ENCODE measurements around the gene HUNK. TPM values are rescaled to one million over a fixed set of nuclear protein-coding genes. Genes with fewer than 3 reads are reported as not detected.

Gene HUNK
- total RNA-seq, 4 donors from 2014 or later, result 0.42 to 3.2 (median 1.0) TPM

DNA sequence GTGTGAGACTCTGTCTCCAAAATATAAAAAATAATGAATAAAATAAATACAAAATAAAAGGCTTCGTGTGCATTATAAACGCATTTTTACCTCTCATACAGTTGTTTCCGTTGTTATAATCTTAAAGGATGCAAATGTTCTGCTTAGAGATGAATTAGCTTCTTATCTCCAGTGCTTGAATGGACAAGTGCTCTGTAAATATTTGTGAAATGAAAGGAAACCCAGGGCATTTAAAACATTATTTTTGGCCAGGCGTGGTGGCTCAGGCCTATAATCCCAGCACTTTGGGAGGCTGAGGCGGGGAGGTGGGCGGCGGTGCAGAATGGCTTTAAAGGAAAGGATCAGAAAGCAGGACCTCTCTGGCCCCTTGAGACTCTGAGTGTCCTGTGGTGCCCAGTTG is 94.5 kb downstream of the HUNK start:
- Histone ChIP-seq H3K27ac (replicated peaks in 1 of 4) (no peak overlapping the region), H3K36me3 (no peaks in the 10 kb centered on the region), H3K4me1 (no peaks in the 10 kb centered on the region), H3K27me3 (no peaks in the 10 kb centered on the region), H3K9me3 (no peaks in the 10 kb centered on the region), H3K4me3 (no peak overlapping the region)
- intact Hi-C loops (cut with DNase I), result no loop called here
- no peak for TF ChIP-seq EP300 (IDR thresholded peaks at IDR 0.05)
- TF ChIP-seq POLR2AphosphoS5 (IDR thresholded peaks at IDR 0.05), result no peak
- no peak for TF ChIP-seq POLR2A (IDR thresholded peaks at IDR 0.05; ENCODE audit: low read depth)
- TF ChIP-seq, protein P1, sequence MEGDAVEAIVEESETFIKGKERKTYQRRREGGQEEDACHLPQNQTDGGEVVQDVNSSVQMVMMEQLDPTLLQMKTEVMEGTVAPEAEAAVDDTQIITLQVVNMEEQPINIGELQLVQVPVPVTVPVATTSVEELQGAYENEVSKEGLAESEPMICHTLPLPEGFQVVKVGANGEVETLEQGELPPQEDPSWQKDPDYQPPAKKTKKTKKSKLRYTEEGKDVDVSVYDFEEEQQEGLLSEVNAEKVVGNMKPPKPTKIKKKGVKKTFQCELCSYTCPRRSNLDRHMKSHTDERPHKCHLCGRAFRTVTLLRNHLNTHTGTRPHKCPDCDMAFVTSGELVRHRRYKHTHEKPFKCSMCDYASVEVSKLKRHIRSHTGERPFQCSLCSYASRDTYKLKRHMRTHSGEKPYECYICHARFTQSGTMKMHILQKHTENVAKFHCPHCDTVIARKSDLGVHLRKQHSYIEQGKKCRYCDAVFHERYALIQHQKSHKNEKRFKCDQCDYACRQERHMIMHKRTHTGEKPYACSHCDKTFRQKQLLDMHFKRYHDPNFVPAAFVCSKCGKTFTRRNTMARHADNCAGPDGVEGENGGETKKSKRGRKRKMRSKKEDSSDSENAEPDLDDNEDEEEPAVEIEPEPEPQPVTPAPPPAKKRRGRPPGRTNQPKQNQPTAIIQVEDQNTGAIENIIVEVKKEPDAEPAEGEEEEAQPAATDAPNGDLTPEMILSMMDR (IDR thresholded peaks at IDR 0.05), result no peak
- no peak for DNase-seq (ENCODE audit: extremely low spot score)
- WGBS, result 86% methylated on average over 7 of the region's 7 CpGs

DNA sequence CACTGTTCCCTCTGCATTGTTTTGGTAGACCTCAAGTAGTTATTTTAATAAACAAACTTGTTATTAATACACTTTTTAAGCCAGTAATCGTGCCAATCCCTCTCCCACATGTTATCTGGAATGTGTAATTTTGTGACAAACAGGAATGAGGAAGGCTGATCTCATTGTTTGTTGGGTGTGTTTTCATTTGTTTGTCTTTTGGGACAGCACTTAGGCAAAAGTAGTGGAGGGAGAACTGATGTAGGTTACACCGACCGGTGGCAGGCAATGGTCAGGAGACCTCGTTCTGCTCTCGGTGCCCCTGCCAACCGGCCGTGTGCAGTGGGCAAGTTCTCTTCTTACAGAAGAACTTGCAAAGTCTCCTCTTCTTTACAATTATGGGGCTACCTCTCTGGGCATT is 99.8 kb downstream of the HUNK start:
- intact Hi-C loops (cut with DNase I), result no loop called here
- Histone ChIP-seq H3K4me1 (no peaks in the 10 kb centered on the region), H3K27ac (replicated peaks in 1 of 4) (no peak overlapping the region), H3K27me3 (no peaks in the 10 kb centered on the region), H3K4me3 (no peak overlapping the region), H3K9me3 (no peaks in the 10 kb centered on the region), H3K36me3 (no peaks in the 10 kb centered on the region)
- no peak for DNase-seq (ENCODE audit: extremely low spot score)
- WGBS, result 97% methylated on average over 7 of the region's 7 CpGs
- TF ChIP-seq, protein P1 (IDR thresholded peaks at IDR 0.05), result no peak
- TF ChIP-seq EP300 (IDR thresholded peaks at IDR 0.05), result no peak
- TF ChIP-seq POLR2AphosphoS5 (IDR thresholded peaks at IDR 0.05), result no peak
- TF ChIP-seq POLR2A (IDR thresholded peaks at IDR 0.05; ENCODE audit: low read depth), result no peak

DNA sequence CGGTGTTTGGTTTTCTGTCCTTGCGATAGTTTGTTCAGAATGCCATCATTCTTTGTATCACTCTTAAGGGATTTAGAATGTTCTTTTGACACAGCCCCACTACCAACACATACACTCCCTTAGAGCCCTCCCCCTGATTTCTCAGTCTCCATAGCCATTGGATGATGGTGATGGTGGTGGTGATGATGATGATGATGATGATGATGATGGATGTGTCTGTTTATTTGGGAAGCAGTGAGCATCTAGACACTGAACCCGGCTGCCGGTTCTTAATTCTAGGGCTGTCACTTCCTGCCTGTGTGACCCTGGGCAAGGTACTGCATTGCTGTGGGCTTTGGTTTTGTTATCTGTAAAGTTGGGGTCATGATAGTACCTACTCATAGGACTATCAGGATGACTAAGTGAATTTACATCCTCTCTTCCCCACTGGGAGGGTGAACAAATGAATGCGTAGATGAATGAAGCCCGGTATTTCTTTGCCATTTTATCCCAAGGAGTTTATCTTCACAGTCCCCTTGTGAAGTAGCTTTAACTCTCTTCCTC is 100.7 kb downstream of the HUNK start:
- Histone ChIP-seq H3K4me1 (no peaks in the 10 kb centered on the region), H3K27ac (replicated peaks in 1 of 4) (no peak overlapping the region), H3K36me3 (no peaks in the 10 kb centered on the region), H3K9me3 (no peaks in the 10 kb centered on the region), H3K4me3 (no peak overlapping the region), H3K27me3 (no peaks in the 10 kb centered on the region)
- no peak for DNase-seq (ENCODE audit: extremely low spot score)
- TF ChIP-seq, protein P1 (IDR thresholded peaks at IDR 0.05), result no peak
- TF ChIP-seq POLR2AphosphoS5 (IDR thresholded peaks at IDR 0.05), result no peak
- intact Hi-C loops (cut with DNase I), result no loop called here
- WGBS, result 92% methylated on average over 6 of the region's 6 CpGs

GRCh38 chr21:31974454-31974985 is 101.7 kb downstream of the HUNK start:
- Histone ChIP-seq H3K4me1 (no peaks in the 10 kb centered on the region), H3K27ac (replicated peaks in 1 of 4) (no peak overlapping the region), H3K9me3 (no peaks in the 10 kb centered on the region), H3K36me3 (no peaks in the 10 kb centered on the region), H3K4me3 (no peak overlapping the region), H3K27me3 (no peaks in the 10 kb centered on the region)
- TF ChIP-seq, protein P1 (IDR thresholded peaks at IDR 0.05), result no peak
- no peak for TF ChIP-seq POLR2A (IDR thresholded peaks at IDR 0.05; ENCODE audit: low read depth)
- TF ChIP-seq EP300 (IDR thresholded peaks at IDR 0.05), result no peak
- no peak for TF ChIP-seq POLR2AphosphoS5 (IDR thresholded peaks at IDR 0.05)
- intact Hi-C loops (cut with DNase I), result no loop called here
- no peak for DNase-seq (ENCODE audit: extremely low spot score)
- 59% methylated on average over 16 of the region's 16 CpGs for WGBS

DNA sequence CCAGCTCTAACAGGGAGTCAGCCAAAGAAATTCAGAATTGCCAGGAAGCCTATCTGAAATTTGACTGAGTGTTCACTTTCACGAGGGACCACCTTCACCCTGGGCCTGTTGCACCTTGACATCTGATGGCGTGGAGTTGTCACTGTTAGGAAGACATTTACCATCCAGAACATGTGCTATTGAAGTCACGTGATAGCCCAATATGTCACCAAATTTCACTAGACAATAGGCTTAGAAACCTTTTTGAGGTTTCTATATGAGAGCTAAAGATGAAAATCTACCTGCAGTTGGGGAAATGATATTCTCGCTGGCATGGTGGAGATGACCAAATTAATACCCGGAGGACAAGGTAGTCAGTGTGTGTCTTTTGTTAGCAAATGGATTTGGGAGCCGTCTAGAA is 102.7 kb downstream of the HUNK start:
- H3K36me3 ChIP-seq, result no peaks in the 10 kb centered on the region
- 96% methylated on average over 6 of the region's 6 CpGs for WGBS
- DNase-seq (ENCODE audit: extremely low spot score), result no peak
- intact Hi-C loops (cut with DNase I), result no loop called here
- H3K27me3 ChIP-seq, result no peaks in the 10 kb centered on the region
- TF ChIP-seq EP300 (IDR thresholded peaks at IDR 0.05) (no peak), POLR2AphosphoS5 (IDR thresholded peaks at IDR 0.05) (no peak), POLR2A (IDR thresholded peaks at IDR 0.05; ENCODE audit: low read depth) (no peak)
- TF ChIP-seq, protein P1 (IDR thresholded peaks at IDR 0.05), result no peak
- H3K4me1 ChIP-seq, result no peaks in the 10 kb centered on the region
- no peak overlapping the region for H3K27ac ChIP-seq (replicated peaks in 1 of 4)
- H3K4me3 ChIP-seq, result no peak overlapping the region
- H3K9me3 ChIP-seq, result no peaks in the 10 kb centered on the region
